Neural cell (in vitro differentiated cells): Measurements from ENCODE around the gene CDC34.

Source experiments
- CTCF ChIP-seq: fragments of 450-650 bp; IDR thresholded peaks from 2 replicates; pipeline ENCODE4 v1.5.1; 2014; ENCODE audit warnings: antibody characterized with exemption, mild to moderate bottlenecking, moderate library complexity; ENCODE audit not compliant: poor library complexity, severe bottlenecking
- EZH2 ChIP-seq: fragments of 200-600, 300-800 bp; shearing (Covaris generic), sonication (generic); IDR thresholded peaks from 2 replicates; pipeline ENCODE4 v1.6.1; 2014; ENCODE audit warnings: antibody characterized with exemption, low read length, borderline replicate concordance, mild to moderate bottlenecking; ENCODE audit not compliant: insufficient read depth, poor library complexity, severe bottlenecking
- TF ChIP-seq, protein P1 (sequence below): IDR thresholded peaks from 2 replicates; pipeline ENCODE4 v1.6.1; 2012; ENCODE audit warnings: borderline replicate concordance

GRCh38 chr19:558770-559439, 27.3 kb downstream of the CDC34 start:
- TF ChIP-seq CTCF (no peak), EZH2 (no peak)
- TF ChIP-seq, protein P1, sequence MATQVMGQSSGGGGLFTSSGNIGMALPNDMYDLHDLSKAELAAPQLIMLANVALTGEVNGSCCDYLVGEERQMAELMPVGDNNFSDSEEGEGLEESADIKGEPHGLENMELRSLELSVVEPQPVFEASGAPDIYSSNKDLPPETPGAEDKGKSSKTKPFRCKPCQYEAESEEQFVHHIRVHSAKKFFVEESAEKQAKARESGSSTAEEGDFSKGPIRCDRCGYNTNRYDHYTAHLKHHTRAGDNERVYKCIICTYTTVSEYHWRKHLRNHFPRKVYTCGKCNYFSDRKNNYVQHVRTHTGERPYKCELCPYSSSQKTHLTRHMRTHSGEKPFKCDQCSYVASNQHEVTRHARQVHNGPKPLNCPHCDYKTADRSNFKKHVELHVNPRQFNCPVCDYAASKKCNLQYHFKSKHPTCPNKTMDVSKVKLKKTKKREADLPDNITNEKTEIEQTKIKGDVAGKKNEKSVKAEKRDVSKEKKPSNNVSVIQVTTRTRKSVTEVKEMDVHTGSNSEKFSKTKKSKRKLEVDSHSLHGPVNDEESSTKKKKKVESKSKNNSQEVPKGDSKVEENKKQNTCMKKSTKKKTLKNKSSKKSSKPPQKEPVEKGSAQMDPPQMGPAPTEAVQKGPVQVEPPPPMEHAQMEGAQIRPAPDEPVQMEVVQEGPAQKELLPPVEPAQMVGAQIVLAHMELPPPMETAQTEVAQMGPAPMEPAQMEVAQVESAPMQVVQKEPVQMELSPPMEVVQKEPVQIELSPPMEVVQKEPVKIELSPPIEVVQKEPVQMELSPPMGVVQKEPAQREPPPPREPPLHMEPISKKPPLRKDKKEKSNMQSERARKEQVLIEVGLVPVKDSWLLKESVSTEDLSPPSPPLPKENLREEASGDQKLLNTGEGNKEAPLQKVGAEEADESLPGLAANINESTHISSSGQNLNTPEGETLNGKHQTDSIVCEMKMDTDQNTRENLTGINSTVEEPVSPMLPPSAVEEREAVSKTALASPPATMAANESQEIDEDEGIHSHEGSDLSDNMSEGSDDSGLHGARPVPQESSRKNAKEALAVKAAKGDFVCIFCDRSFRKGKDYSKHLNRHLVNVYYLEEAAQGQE = no peak
